Hematopoietic multipotent progenitor cell treated with erythropoietin and hydrocortisone succinate and interleukin-3 and kit ligand, for 15 days (in vitro differentiated cells): ENCODE measurements around the gene CELSR1.
"Not testable (repeated sequence)": the region's sequence is repeated elsewhere in the genome, so short reads cannot be mapped to it uniquely, and the experiment has no call there.

Experiments used
- DNase-seq: peaks from one replicate; pipeline ENCODE4 v3.0.0-alpha.2; 2015; ENCODE audit warnings: low spot score

Gene CELSR1

DNA sequence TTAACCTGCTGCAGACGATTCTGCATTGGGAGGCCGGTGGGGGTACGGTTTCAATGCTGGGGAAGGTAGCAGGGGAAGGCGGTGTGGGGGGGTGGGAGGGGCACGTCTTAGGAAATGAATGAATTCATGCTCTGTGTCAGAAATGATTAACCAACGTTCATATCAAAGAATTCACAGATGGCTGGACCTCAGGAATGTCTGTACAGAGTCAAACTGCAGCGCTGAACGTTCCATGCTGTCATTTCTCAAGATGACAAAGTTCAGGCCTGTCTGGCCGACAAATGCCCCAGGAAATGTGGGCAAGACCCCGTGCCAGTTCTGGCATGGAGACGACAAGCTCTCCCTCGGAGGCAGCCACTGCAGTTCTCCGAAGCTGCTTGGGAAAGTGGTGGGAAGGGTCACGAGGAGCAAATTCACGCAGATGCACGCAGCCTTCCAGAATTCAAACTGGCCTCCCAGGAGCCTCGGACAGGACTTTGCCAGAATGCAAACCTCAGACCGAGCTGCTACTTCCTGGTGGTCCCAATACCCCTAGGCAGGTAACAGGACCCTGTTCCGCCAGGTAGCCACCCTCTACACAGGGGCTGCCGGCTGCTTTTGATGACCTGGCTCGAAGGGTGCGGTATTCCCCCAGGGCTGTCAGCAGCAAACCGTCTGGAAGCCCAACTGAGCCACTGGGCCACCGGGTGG lies 120.4 kb downstream of the CELSR1 start:
- DNase-seq = no peak

- DNase-seq = no peak
Observed at GRCh38 chr22:46416520-46416871, 120.9 kb downstream of the CELSR1 start.

GRCh38 chr22:46415776-46416519 lies 121.5 kb downstream of the CELSR1 start:
- no peak for DNase-seq

GRCh38 chr22:46414704-46415103 lies 122.7 kb downstream of the CELSR1 start:
- no peak for DNase-seq

DNA sequence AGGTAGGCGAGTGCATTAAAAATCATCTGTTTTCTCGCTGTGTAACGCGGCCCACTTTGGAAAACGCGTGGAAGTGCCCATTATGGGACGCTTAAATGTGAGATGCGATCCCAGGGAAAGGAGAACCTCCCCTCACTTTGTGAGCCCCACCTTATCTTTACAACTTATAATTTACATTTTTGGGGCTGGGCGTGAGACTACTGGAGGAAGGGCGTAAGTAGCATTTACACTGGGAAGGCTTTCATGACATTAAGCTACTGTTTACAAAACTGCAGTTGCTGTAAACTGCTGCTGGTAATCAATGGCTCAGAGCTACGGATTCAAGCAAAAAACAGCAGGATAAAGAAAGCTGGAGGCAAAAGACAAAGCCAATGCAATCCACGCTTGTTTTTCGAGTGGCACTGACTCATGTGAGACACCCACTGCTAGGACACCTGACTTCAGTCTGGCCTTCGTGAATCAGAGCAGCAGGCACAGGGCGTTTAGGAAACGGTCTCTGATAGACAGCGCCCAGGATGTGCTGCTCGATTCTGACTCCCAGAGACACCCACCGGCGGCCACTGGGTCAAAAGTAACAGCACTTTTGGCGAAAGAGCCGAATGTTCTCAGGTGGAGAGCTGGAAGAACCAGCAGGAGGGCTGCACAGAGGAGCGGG lies 123.6 kb downstream of the CELSR1 start:
- DNase-seq = no peak

GRCh38 chr22:46411347-46411746 lies 126.1 kb downstream of the CELSR1 start:
- DNase-seq = no peak

GRCh38 chr22:46410291-46410808 lies 127.1 kb downstream of the CELSR1 start:
- DNase-seq = no peak

- no peak for DNase-seq
Observed at GRCh38 chr22:46409631-46410210, 127.7 kb downstream of the CELSR1 start.

- DNase-seq = no peak
Observed at GRCh38 chr22:46408568-46409506, 128.6 kb downstream of the CELSR1 start.

GRCh38 chr22:46407748-46408147 lies 129.7 kb downstream of the CELSR1 start:
- no peak for DNase-seq

- no peak for DNase-seq
Observed at GRCh38 chr22:46406791-46407190, 130.6 kb downstream of the CELSR1 start.

DNA sequence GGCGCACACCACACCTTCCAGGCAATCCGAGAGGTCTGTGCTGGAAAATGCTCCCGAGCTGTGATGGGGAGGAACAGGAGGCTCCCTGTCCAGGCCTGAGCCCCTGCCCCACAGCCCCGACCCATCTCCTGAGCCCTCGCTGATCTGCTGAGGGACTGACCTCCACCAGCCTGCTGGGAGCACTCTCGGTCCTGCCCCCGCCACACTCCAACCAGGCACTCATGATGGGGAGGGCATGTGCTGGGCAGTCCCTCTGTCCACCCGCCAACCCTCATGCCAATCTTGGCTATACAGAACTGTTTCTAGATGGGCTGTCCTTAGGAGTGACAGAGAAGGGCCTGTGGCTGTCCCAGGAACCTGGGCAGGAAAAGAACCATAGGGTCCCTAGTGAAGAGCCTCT lies 131.1 kb downstream of the CELSR1 start:
- no peak for DNase-seq

- no peak for DNase-seq
Observed at GRCh38 chr22:46405901-46406300, 131.5 kb downstream of the CELSR1 start.

DNA sequence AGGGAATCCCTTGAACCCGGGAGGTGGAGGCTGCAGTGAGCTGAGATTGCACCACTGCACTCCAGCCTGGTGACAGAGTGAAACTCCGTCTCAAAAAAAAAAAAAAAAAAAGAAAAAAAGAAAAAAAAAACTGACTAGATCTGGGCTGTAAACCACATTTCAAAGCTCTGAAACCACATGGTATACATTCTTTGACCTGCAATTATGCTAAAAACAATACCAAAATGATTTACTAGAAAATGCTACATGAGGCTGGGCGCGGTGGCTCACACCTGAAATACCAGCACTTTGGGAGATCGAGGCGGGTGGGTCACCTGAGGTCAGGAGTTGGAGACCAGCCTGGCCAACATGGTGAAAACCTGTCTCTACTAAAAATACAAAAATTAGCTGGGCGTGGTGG lies 133.5 kb downstream of the CELSR1 start:
- not testable (repeated sequence) for DNase-seq

DNA sequence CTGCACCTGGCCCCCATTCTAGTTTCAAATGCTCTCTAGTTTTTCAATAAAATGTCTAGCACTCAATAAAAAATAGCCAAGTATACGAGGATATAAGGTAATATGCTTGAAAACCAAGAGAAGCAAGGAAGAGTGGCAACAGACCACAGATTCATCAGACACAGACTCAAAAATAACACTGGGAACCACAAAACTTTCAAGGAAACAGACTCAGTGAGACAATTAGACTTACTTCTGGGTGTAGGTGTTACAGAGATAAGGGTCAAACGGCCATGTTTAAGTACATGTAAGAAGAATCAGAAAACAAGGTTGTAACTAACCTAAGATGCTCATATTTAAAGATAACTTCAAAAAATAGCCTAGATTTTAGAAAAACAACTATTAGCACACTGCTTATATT lies 134.9 kb downstream of the CELSR1 start:
- DNase-seq = no peak

GRCh38 chr22:46401370-46401769 lies 136.1 kb downstream of the CELSR1 start:
- DNase-seq = no peak

DNA sequence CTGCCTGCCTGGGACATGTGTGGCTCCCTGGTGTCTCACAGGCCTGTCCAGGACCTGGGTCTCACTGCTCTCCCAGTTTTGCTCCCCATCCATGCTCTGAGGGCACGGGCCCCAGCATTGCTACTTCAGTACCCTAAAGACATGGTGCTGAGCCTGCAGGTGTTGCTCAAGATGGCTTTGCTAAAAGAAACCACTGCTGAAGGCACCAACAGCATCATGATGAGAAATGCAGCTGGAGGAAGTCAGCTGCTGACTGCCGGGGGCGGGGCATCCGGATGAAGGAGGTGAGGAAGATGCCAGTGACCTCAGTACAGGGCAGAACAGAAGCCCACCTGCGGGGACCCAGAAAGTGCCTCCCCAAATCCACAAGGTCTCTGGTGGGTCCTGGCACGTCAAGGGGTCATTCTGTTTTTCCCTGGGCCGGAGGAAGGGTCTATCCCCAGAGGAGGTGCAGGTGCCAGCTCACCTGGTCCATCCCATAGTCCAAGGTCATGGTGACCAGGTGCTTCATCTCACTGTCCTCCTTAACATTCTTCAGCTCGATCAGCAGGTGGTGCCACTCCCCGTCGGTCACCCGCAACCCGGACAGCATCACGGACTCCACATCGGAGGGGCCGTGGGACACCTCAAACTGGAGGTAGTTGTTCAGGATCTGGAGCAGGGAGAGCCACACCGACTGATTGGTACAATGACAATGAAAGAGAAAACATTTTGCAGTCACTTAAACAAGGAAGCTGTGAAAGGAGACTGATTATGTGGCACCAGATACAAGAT lies 138.0 kb downstream of the CELSR1 start:
- no peak for DNase-seq

- DNase-seq = no peak
Observed at GRCh38 chr22:46397951-46398350, 139.5 kb downstream of the CELSR1 start.

GRCh38 chr22:46397514-46397913 lies 139.9 kb downstream of the CELSR1 start:
- DNase-seq = no peak

DNA sequence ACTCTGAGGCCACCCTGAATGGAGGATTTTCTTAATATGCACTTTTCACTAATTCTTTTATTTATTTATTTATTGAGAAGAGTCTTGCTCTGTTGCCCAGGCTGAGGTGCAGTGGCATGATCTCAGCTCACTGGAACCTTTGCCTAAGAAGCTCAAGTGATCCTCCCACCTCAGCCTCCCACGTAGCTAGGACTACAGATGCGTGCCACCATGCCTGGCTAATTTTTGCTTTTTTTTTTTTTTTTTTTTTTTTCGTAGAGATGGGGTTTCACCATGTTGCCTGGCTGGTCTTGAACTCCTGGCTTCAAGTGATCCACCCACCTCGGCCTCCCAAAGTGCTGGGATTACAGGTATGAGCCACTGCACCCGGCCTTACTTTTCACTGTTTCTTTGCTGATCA lies 140.4 kb downstream of the CELSR1 start:
- DNase-seq = not testable (repeated sequence)

DNA sequence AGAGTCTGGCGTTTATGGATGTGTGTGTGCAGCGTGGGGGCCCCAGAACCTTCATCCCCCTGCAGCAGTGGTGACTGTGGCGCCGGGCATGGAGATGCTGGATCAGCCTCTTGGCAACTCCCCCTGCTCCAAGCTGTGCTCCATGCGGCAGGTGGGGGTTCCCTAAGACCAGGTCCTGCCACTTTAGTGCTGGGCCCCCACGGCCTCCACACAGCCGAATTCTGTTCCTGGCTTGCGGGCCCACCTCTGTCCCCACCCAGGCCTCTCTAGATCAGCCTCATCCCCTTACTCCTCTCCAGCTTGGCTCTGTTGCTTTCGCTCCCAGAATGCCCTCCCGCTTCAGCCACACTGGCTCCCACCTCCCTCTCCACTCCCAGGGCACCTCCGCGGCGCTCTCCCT lies 142.3 kb downstream of the CELSR1 start:
- DNase-seq = no peak
